ENCODE measurements around the gene GRAP2. TPM values are rescaled to one million over a fixed set of nuclear protein-coding genes. Genes with fewer than 3 reads are reported as not detected.
A peak's percentile ranks its signal among the peaks of the same experiment; 100 is the strongest.

GRAP2 gene
- total RNA-seq, 4 donors from 2014 or later = 0.27 to 7.2 (median 0.96) TPM

- 87 to 89% methylated on average over 11 of the region's 11 CpGs for WGBS, 2 donors
- intact Hi-C loops (cut with DNase I) = no loop called here
- no peak overlapping the region for H3K27ac ChIP-seq
Observed at GRCh38 chr22:39943953-39944872, 43.3 kb downstream of the GRAP2 start.

DNA sequence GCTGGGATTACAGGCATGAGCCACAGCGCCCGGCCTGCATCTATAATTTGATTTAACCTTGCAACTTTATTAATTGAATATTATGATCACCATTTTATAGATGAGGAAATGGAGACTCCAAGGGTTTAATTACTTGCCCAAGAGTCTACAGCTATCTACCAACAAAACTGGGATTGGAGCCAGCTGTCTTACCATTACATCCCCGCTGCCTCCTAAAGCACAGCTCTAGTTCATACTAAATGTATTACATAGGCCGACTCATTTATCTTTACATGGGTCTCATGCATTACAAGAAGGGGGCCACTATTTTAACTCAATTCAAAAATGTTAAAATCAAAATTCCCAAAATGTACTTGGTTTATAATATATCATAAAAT is 45.2 kb downstream of the GRAP2 start:
- DNase-seq = no peak
- intact Hi-C loops (cut with DNase I) = no loop called here

More at GRCh38 chr22:39943953-39944872, 43.3 kb downstream of the GRAP2 start:
- H3K36me3 ChIP-seq = no peaks in the 10 kb centered on the region
- DNase-seq = no peak
- H3K4me3 ChIP-seq (replicated peaks in 1 of 3) = no peak overlapping the region
- TF ChIP-seq, protein P1, sequence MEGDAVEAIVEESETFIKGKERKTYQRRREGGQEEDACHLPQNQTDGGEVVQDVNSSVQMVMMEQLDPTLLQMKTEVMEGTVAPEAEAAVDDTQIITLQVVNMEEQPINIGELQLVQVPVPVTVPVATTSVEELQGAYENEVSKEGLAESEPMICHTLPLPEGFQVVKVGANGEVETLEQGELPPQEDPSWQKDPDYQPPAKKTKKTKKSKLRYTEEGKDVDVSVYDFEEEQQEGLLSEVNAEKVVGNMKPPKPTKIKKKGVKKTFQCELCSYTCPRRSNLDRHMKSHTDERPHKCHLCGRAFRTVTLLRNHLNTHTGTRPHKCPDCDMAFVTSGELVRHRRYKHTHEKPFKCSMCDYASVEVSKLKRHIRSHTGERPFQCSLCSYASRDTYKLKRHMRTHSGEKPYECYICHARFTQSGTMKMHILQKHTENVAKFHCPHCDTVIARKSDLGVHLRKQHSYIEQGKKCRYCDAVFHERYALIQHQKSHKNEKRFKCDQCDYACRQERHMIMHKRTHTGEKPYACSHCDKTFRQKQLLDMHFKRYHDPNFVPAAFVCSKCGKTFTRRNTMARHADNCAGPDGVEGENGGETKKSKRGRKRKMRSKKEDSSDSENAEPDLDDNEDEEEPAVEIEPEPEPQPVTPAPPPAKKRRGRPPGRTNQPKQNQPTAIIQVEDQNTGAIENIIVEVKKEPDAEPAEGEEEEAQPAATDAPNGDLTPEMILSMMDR (IDR thresholded peaks at IDR 0.05) = no peak
- TF ChIP-seq POLR2A (IDR thresholded peaks at IDR 0.05) = no peak
- H3K4me1 ChIP-seq = peaks cover 64 to 68% of the 10 kb centered on the region in 2 donors
- H3K9me3 ChIP-seq = no peaks in the 10 kb centered on the region
- no peaks in the 10 kb centered on the region for H3K27me3 ChIP-seq

DNA sequence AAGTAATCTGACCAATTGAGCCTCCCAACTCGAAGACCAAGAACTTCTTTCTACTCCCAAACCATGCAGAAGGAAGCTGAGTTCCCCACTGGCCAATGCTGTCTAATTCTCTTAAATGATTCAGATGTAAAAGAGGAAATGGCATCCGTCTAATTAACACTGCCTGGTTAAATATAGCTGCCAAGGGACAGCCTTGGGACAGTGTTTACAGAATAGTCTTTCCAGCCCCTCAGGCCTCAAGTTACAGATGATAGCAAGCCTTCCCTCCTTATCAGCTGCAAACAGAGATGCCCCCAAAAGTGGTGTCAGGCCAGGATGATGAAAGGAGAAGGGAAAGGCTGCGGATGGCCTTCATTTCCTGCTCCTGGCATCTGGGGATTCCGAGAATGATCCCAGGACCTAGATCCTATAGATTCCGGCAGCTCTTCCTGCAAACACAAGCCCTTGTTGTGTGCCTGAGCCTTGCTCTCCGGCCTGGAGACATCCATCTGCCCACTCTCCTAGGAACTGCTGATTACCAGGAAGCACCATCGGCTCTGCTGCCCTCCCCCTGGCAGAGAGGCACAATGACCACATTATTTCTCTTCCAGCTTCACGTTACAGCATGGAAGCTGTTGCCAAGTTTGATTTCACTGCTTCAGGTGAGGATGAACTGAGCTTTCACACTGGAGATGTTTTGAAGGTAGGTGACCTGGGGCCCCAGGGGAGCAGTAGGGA is 45.8 kb downstream of the GRAP2 start:
- intact Hi-C loops (cut with DNase I) = no loop called here
- no peaks in the 10 kb centered on the region for H3K36me3 ChIP-seq
- no peaks in the 10 kb centered on the region for H3K9me3 ChIP-seq
- no peak for TF ChIP-seq POLR2A (IDR thresholded peaks at IDR 0.05)
- TF ChIP-seq, protein P1 (IDR thresholded peaks at IDR 0.05) = no peak
- H3K27ac ChIP-seq = peak overlapping the region; percentile 16 to 73 (median 17)
- H3K4me3 ChIP-seq (replicated peaks in 1 of 3) = no peak overlapping the region
- DNase-seq = peak; percentile 34 to 37
- H3K4me1 ChIP-seq = peaks cover 51 to 64% of the 10 kb centered on the region in 2 donors
- H3K27me3 ChIP-seq = no peaks in the 10 kb centered on the region
- 44 to 63% methylated on average over 7 to 8 of the region's 8 CpGs for WGBS, 2 donors

More for the DNA sequence above, 45.2 kb downstream of the GRAP2 start:
- Histone ChIP-seq H3K27ac (peak overlapping the region in 2 of 3 donors; percentile 16 to 17), H3K9me3 (no peaks in the 10 kb centered on the region), H3K4me3 (replicated peaks in 1 of 3) (no peak overlapping the region), H3K4me1 (peaks cover 56 to 64% of the 10 kb centered on the region in 2 donors), H3K36me3 (no peaks in the 10 kb centered on the region), H3K27me3 (no peaks in the 10 kb centered on the region)
- WGBS, 2 donors = 91 to 96% methylated on average over 4 of the region's 4 CpGs
- no peak for TF ChIP-seq POLR2A (IDR thresholded peaks at IDR 0.05)
- TF ChIP-seq, protein P1 (IDR thresholded peaks at IDR 0.05) = no peak

- Histone ChIP-seq H3K36me3 (no peaks in the 10 kb centered on the region), H3K27ac (peak overlapping the region; percentile 36 to 73 (median 52)), H3K4me1 (peaks cover 44 to 58% of the 10 kb centered on the region in 2 donors), H3K27me3 (no peaks in the 10 kb centered on the region), H3K9me3 (no peaks in the 10 kb centered on the region), H3K4me3 (replicated peaks in 1 of 3) (no peak overlapping the region)
- peak in 1 of 2 donors; percentile 32 for TF ChIP-seq POLR2A (IDR thresholded peaks at IDR 0.05)
- TF ChIP-seq, protein P1 (IDR thresholded peaks at IDR 0.05) = no peak
- WGBS, 2 donors = 47 to 57% methylated on average over 8 of the region's 8 CpGs
- intact Hi-C loops (cut with DNase I) = no loop called here
- DNase-seq = peak; percentile 96 to 97
Observed at GRCh38 chr22:39947220-39948216, 46.6 kb downstream of the GRAP2 start.
